Neural crest cell (in vitro differentiated cells): Measurements from ENCODE around the gene BPIFB3. TPM values are rescaled to one million over a fixed set of nuclear protein-coding genes. Genes with fewer than 3 reads are reported as not detected.
A peak's percentile ranks its signal among the peaks of the same experiment; 100 is the strongest.

Experiments used
- DNase-seq: peaks from one replicate; pipeline ENCODE4 v3.0.0; 2021; ENCODE audit warnings: low read depth, mixed read lengths, low spot score
- H3K27ac Mint-ChIP-seq: one replicate; pipeline ENCODE4 v1.8.0; 2021; ENCODE audit warnings: mild to moderate bottlenecking, mixed read lengths; ENCODE audit not compliant: unreplicated experiment
- H3K27me3 Mint-ChIP-seq: 2 replicates; pipeline ENCODE4 v1.8.0; 2021; ENCODE audit warnings: low read depth, mild to moderate bottlenecking, mixed read lengths
- H3K36me3 Mint-ChIP-seq: 2 replicates; pipeline ENCODE4 v1.8.0; 2021; ENCODE audit warnings: low read depth, mild to moderate bottlenecking, mixed read lengths
- H3K4me1 Mint-ChIP-seq: 2 replicates; pipeline ENCODE4 v1.8.0; 2021; ENCODE audit warnings: mixed read lengths
- H3K4me3 Mint-ChIP-seq: one replicate; pipeline ENCODE4 v1.8.0; 2021; ENCODE audit warnings: mild to moderate bottlenecking, mixed read lengths
- H3K9me3 Mint-ChIP-seq: 2 replicates; pipeline ENCODE4 v1.8.0; 2021; ENCODE audit warnings: mixed read lengths
- total RNA-seq: library from RNA; stranded (reverse); gene quantifications from 2 replicates; pipeline ENCODE4 v1.2.1, GENCODE V29; 2021
- TF ChIP-seq, protein P1 (sequence below): fragments of 200-600 bp; sonication (generic); conservative IDR thresholded peaks from 2 replicates; pipeline ENCODE4 v1.5.0; 2021; ENCODE audit warnings: antibody characterized with exemption, mild to moderate bottlenecking

Gene BPIFB3
- total RNA-seq, 1 donor from 2014 or later: not detected

DNA sequence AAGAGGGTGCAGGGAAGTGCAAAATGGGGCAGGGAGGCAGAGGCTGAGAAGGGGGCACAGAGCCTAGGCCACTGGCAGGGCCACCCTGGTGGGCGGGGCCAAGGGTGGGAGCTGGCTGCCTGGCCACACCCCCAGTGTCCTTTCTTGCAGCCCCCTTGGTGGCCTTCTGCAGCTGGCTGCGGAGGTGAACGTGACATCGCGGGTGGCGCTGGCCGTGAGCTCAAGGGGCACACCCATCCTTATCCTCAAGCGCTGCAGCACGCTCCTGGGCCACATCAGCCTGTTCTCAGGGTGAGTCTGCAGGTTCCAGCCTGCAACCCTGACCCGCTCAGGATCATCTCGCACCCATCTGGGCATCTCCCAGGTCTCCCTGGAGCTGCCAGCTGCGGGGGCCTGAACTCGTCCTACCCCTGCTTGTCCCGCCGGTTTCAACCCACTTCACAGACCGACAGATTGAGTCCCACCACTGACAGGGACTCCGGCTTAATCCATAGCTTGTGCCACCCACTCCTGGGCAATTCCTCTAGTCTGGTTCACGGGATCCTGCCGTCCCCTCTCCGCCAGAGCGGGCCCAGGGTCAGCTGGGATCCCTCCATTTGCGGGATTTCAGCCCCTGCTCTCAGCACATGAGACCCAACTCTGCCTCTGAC, 6.2 kb downstream of the BPIFB3 start:
- Mint-ChIP-seq H3K36me3 (no peaks in the 10 kb centered on the region), H3K9me3 (no peaks in the 10 kb centered on the region), H3K27ac (no peak overlapping the region), H3K27me3 (no peaks in the 10 kb centered on the region), H3K4me1 (peaks cover 22% of the 10 kb centered on the region), H3K4me3 (no peak overlapping the region)
- TF ChIP-seq, protein P1, sequence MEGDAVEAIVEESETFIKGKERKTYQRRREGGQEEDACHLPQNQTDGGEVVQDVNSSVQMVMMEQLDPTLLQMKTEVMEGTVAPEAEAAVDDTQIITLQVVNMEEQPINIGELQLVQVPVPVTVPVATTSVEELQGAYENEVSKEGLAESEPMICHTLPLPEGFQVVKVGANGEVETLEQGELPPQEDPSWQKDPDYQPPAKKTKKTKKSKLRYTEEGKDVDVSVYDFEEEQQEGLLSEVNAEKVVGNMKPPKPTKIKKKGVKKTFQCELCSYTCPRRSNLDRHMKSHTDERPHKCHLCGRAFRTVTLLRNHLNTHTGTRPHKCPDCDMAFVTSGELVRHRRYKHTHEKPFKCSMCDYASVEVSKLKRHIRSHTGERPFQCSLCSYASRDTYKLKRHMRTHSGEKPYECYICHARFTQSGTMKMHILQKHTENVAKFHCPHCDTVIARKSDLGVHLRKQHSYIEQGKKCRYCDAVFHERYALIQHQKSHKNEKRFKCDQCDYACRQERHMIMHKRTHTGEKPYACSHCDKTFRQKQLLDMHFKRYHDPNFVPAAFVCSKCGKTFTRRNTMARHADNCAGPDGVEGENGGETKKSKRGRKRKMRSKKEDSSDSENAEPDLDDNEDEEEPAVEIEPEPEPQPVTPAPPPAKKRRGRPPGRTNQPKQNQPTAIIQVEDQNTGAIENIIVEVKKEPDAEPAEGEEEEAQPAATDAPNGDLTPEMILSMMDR: no peak
- no peak for DNase-seq

DNA sequence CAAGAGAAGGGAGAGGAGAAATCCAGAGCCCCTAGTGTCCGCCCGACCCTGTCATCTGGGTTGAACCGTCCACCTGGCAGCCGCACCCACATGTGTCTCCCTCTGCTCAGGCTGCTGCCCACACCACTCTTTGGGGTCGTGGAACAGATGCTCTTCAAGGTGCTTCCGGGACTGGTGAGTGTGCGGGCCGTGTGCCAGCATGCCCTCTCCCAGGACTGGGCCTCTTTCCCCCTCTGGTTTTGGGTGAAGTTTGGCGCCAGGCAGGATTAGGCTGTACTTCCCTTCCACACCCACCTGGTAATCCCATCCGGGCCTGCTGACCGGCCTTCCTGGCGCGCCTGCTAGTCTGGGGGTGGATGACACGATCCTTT, 7.9 kb downstream of the BPIFB3 start:
- no peak overlapping the region for H3K27ac Mint-ChIP-seq

DNA sequence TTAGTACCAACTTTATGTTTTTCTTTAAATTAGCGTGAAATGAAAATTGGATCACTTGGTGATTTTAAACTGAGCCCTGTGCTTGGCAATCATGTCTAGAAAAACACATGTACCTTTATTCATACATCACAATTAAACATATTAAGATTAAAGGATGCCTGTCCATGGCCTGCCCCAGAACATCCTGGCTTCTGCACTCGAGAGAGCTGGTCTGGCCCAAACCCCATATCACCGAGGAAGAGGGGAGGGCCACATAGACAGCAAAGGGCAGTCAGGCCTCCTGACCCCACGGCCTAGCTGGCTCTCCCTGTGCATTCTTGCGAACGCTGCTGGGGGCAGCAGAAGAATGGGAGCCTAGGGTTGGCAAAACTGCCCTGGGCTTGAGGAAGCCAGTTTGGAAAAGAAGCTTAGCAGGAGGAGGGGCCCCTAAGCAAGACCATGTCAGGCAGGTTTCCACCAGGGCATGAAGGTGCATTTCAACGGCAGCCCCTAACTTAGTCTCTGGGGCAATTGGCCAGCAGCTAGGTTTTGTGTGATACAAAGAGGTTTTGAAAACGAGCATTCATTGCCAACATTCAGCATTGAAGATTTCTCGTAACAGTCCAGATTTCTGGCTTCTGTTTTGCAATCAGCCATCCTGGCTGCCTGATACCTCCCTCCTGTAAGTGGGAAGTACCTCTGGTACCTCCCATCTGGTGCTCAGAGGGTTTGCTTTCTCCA, 8.6 kb downstream of the BPIFB3 start:
- no peaks in the 10 kb centered on the region for H3K27me3 Mint-ChIP-seq
- TF ChIP-seq, protein P1: no peak
- H3K4me1 Mint-ChIP-seq: peaks cover 22% of the 10 kb centered on the region
- H3K4me3 Mint-ChIP-seq: no peak overlapping the region
- H3K27ac Mint-ChIP-seq: peak overlapping the region; percentile 37
- DNase-seq: no peak
- no peaks in the 10 kb centered on the region for H3K9me3 Mint-ChIP-seq
- no peaks in the 10 kb centered on the region for H3K36me3 Mint-ChIP-seq

More for the DNA sequence above, 7.9 kb downstream of the BPIFB3 start:
- H3K9me3 Mint-ChIP-seq: no peaks in the 10 kb centered on the region
- no peak overlapping the region for H3K4me3 Mint-ChIP-seq
- H3K36me3 Mint-ChIP-seq: no peaks in the 10 kb centered on the region
- TF ChIP-seq, protein P1: no peak
- H3K27me3 Mint-ChIP-seq: no peaks in the 10 kb centered on the region
- no peak for DNase-seq
- peaks cover 22% of the 10 kb centered on the region for H3K4me1 Mint-ChIP-seq

DNA sequence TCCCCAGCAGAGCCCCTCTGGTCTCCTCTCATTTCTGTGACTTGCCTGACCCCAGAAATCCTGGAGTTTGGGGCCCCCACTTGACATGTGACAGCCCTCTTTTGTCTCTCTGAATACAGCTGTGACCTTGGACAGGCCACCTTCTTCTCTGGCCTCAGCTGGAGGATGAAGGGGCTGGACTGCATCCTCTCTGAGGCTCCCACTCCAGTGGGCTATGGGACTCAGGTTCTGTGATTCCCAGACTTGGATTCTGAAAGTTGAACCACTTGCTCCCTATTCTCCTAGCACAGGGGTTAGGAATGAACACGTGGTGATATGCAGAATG, 9.1 kb downstream of the BPIFB3 start:
- Mint-ChIP-seq H3K36me3 (no peaks in the 10 kb centered on the region), H3K4me3 (no peak overlapping the region), H3K27ac (peak overlapping the region; percentile 37), H3K27me3 (no peaks in the 10 kb centered on the region), H3K9me3 (no peaks in the 10 kb centered on the region), H3K4me1 (peaks cover 22% of the 10 kb centered on the region)
- TF ChIP-seq, protein P1: no peak
- no peak for DNase-seq

DNA sequence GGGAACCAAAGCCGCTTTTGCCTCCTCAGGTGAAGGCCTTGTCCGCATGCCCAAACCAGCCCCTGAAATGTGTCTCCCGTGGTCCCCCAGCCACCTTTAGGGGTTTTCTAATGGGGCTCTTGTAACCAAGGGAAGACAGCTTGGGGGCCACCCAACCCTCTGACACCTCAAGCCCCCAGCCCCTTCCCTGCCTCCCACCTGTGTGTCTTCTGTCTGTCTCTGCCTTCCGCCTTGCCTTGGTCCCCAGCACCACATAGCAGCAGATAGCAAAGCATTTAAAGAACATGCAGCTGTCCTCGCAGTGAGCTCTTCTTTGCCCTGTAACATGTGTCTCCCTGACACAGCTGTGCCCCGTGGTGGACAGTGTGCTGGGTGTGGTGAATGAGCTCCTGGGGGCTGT, 9.6 kb downstream of the BPIFB3 start:
- Mint-ChIP-seq H3K4me3 (no peak overlapping the region), H3K36me3 (no peaks in the 10 kb centered on the region), H3K9me3 (no peaks in the 10 kb centered on the region), H3K27me3 (no peaks in the 10 kb centered on the region), H3K27ac (peak overlapping the region; percentile 75), H3K4me1 (peaks cover 22% of the 10 kb centered on the region)
- no peak for DNase-seq
- TF ChIP-seq, protein P1: no peak
